ENCODE measurements around the gene DAB1.

Gene DAB1

GRCh38 chr1:57046462-57046861 is 377.4 kb downstream of the DAB1 start:
- Histone ChIP-seq H3K27me3 (ENCODE audit: control insufficient read depth in 5 of 5, insufficient read depth in 4 of 5, low read length in 5 of 5) (no peaks in the 10 kb centered on the region), H3K4me1 (ENCODE audit: control insufficient read depth in 5 of 5, insufficient read depth in 5 of 5, low read length in 5 of 5) (no peaks in the 10 kb centered on the region), H3K9me3 (ENCODE audit: control insufficient read depth in 5 of 5, low read length in 5 of 5) (no peaks in the 10 kb centered on the region), H3K9ac (ENCODE audit: low read length in 5 of 5) (no peak overlapping the region), H3K4me3 (ENCODE audit: low read depth in 1 of 5, low read length in 5 of 5) (no peak overlapping the region), H3K27ac (ENCODE audit: low read depth, low read length) (no peak overlapping the region), H3K36me3 (ENCODE audit: control insufficient read depth in 5 of 5, insufficient read depth in 5 of 5, low read length in 5 of 5) (no peaks in the 10 kb centered on the region)

GRCh38 chr1:57041901-57042300 is 382.0 kb downstream of the DAB1 start:
- Histone ChIP-seq H3K36me3 (ENCODE audit: control insufficient read depth in 5 of 5, insufficient read depth in 5 of 5, low read length in 5 of 5) (no peaks in the 10 kb centered on the region), H3K9me3 (ENCODE audit: control insufficient read depth in 5 of 5, low read length in 5 of 5) (no peaks in the 10 kb centered on the region), H3K4me1 (ENCODE audit: control insufficient read depth in 5 of 5, insufficient read depth in 5 of 5, low read length in 5 of 5) (no peaks in the 10 kb centered on the region), H3K27ac (ENCODE audit: low read depth, low read length) (no peak overlapping the region), H3K9ac (ENCODE audit: low read length in 5 of 5) (no peak overlapping the region), H3K27me3 (ENCODE audit: control insufficient read depth in 5 of 5, insufficient read depth in 4 of 5, low read length in 5 of 5) (no peaks in the 10 kb centered on the region), H3K4me3 (ENCODE audit: low read depth in 1 of 5, low read length in 5 of 5) (no peak overlapping the region)

- H3K27me3 ChIP-seq (ENCODE audit: control insufficient read depth in 5 of 5, insufficient read depth in 4 of 5, low read length in 5 of 5), result no peaks in the 10 kb centered on the region
These were observed 383.0 kb downstream of the DAB1 start for GRCh38 chr1:57040811-57041210.

GRCh38 chr1:57036641-57037579 is 386.9 kb downstream of the DAB1 start:
- no peaks in the 10 kb centered on the region for H3K27me3 ChIP-seq (ENCODE audit: control insufficient read depth in 5 of 5, insufficient read depth in 4 of 5, low read length in 5 of 5)
- H3K27ac ChIP-seq (ENCODE audit: low read depth, low read length), result no peak overlapping the region
- no peaks in the 10 kb centered on the region for H3K4me1 ChIP-seq (ENCODE audit: control insufficient read depth in 5 of 5, insufficient read depth in 5 of 5, low read length in 5 of 5)
- H3K36me3 ChIP-seq (ENCODE audit: control insufficient read depth in 5 of 5, insufficient read depth in 5 of 5, low read length in 5 of 5), result no peaks in the 10 kb centered on the region
- no peak overlapping the region for H3K9ac ChIP-seq (ENCODE audit: low read length in 5 of 5)
- H3K9me3 ChIP-seq (ENCODE audit: control insufficient read depth in 5 of 5, low read length in 5 of 5), result no peaks in the 10 kb centered on the region
- H3K4me3 ChIP-seq (ENCODE audit: low read depth in 1 of 5, low read length in 5 of 5), result no peak overlapping the region

More at GRCh38 chr1:57040811-57041210, 383.0 kb downstream of the DAB1 start:
- Histone ChIP-seq H3K27ac (ENCODE audit: low read depth, low read length) (no peak overlapping the region), H3K36me3 (ENCODE audit: control insufficient read depth in 5 of 5, insufficient read depth in 5 of 5, low read length in 5 of 5) (no peaks in the 10 kb centered on the region), H3K9me3 (ENCODE audit: control insufficient read depth in 5 of 5, low read length in 5 of 5) (no peaks in the 10 kb centered on the region), H3K4me1 (ENCODE audit: control insufficient read depth in 5 of 5, insufficient read depth in 5 of 5, low read length in 5 of 5) (no peaks in the 10 kb centered on the region), H3K9ac (ENCODE audit: low read length in 5 of 5) (no peak overlapping the region), H3K4me3 (ENCODE audit: low read depth in 1 of 5, low read length in 5 of 5) (no peak overlapping the region)

- no peaks in the 10 kb centered on the region for H3K9me3 ChIP-seq (ENCODE audit: control insufficient read depth in 5 of 5, low read length in 5 of 5)
- H3K36me3 ChIP-seq (ENCODE audit: control insufficient read depth in 5 of 5, insufficient read depth in 5 of 5, low read length in 5 of 5), result no peaks in the 10 kb centered on the region
- H3K27me3 ChIP-seq (ENCODE audit: control insufficient read depth in 5 of 5, insufficient read depth in 4 of 5, low read length in 5 of 5), result no peaks in the 10 kb centered on the region
- H3K27ac ChIP-seq (ENCODE audit: low read depth, low read length), result no peak overlapping the region
- H3K4me3 ChIP-seq (ENCODE audit: low read depth in 1 of 5, low read length in 5 of 5), result no peak overlapping the region
- H3K9ac ChIP-seq (ENCODE audit: low read length in 5 of 5), result no peak overlapping the region
- H3K4me1 ChIP-seq (ENCODE audit: control insufficient read depth in 5 of 5, insufficient read depth in 5 of 5, low read length in 5 of 5), result no peaks in the 10 kb centered on the region
These were observed 389.1 kb downstream of the DAB1 start for GRCh38 chr1:57034713-57035112.

GRCh38 chr1:57033222-57034001 is 390.4 kb downstream of the DAB1 start:
- Histone ChIP-seq H3K27me3 (ENCODE audit: control insufficient read depth in 5 of 5, insufficient read depth in 4 of 5, low read length in 5 of 5) (no peaks in the 10 kb centered on the region), H3K27ac (ENCODE audit: low read depth, low read length) (no peak overlapping the region), H3K36me3 (ENCODE audit: control insufficient read depth in 5 of 5, insufficient read depth in 5 of 5, low read length in 5 of 5) (no peaks in the 10 kb centered on the region), H3K4me1 (ENCODE audit: control insufficient read depth in 5 of 5, insufficient read depth in 5 of 5, low read length in 5 of 5) (no peaks in the 10 kb centered on the region), H3K9me3 (ENCODE audit: control insufficient read depth in 5 of 5, low read length in 5 of 5) (no peaks in the 10 kb centered on the region), H3K4me3 (ENCODE audit: low read depth in 1 of 5, low read length in 5 of 5) (no peak overlapping the region), H3K9ac (ENCODE audit: low read length in 5 of 5) (no peak overlapping the region)

GRCh38 chr1:57026624-57027354 is 397.1 kb downstream of the DAB1 start:
- Histone ChIP-seq H3K9ac (ENCODE audit: low read length in 5 of 5) (no peak overlapping the region), H3K27ac (ENCODE audit: low read depth, low read length) (no peak overlapping the region), H3K4me3 (ENCODE audit: low read depth in 1 of 5, low read length in 5 of 5) (no peak overlapping the region), H3K4me1 (ENCODE audit: control insufficient read depth in 5 of 5, insufficient read depth in 5 of 5, low read length in 5 of 5) (peaks cover 0 to 9% (median 4%) of the 10 kb centered on the region in 5 donors), H3K36me3 (ENCODE audit: control insufficient read depth in 5 of 5, insufficient read depth in 5 of 5, low read length in 5 of 5) (no peaks in the 10 kb centered on the region), H3K27me3 (ENCODE audit: control insufficient read depth in 5 of 5, insufficient read depth in 4 of 5, low read length in 5 of 5) (no peaks in the 10 kb centered on the region), H3K9me3 (ENCODE audit: control insufficient read depth in 5 of 5, low read length in 5 of 5) (no peaks in the 10 kb centered on the region)

GRCh38 chr1:57024855-57025254 is 399.0 kb downstream of the DAB1 start:
- Histone ChIP-seq H3K9ac (ENCODE audit: low read length in 5 of 5) (no peak overlapping the region), H3K4me3 (ENCODE audit: low read depth in 1 of 5, low read length in 5 of 5) (no peak overlapping the region), H3K4me1 (ENCODE audit: control insufficient read depth in 5 of 5, insufficient read depth in 5 of 5, low read length in 5 of 5) (peaks cover 0 to 9% (median 4%) of the 10 kb centered on the region in 5 donors), H3K27ac (ENCODE audit: low read depth, low read length) (no peak overlapping the region), H3K9me3 (ENCODE audit: control insufficient read depth in 5 of 5, low read length in 5 of 5) (no peaks in the 10 kb centered on the region), H3K36me3 (ENCODE audit: control insufficient read depth in 5 of 5, insufficient read depth in 5 of 5, low read length in 5 of 5) (no peaks in the 10 kb centered on the region), H3K27me3 (ENCODE audit: control insufficient read depth in 5 of 5, insufficient read depth in 4 of 5, low read length in 5 of 5) (no peaks in the 10 kb centered on the region)

- Histone ChIP-seq H3K36me3 (ENCODE audit: control insufficient read depth in 5 of 5, insufficient read depth in 5 of 5, low read length in 5 of 5) (no peaks in the 10 kb centered on the region), H3K9ac (ENCODE audit: low read length in 5 of 5) (no peak overlapping the region), H3K4me1 (ENCODE audit: control insufficient read depth in 5 of 5, insufficient read depth in 5 of 5, low read length in 5 of 5) (peaks cover 0 to 9% (median 4%) of the 10 kb centered on the region in 5 donors), H3K4me3 (ENCODE audit: low read depth in 1 of 5, low read length in 5 of 5) (no peak overlapping the region), H3K27ac (ENCODE audit: low read depth, low read length) (no peak overlapping the region), H3K27me3 (ENCODE audit: control insufficient read depth in 5 of 5, insufficient read depth in 4 of 5, low read length in 5 of 5) (no peaks in the 10 kb centered on the region), H3K9me3 (ENCODE audit: control insufficient read depth in 5 of 5, low read length in 5 of 5) (no peaks in the 10 kb centered on the region)
These were observed 399.4 kb downstream of the DAB1 start for GRCh38 chr1:57024428-57024827.

Measured in subcutaneous abdominal adipose tissue (tissue), 5 donors.